K562 (cell line): ENCODE measurements around the gene NEFH. TPM values are rescaled to one million over a fixed set of nuclear protein-coding genes. Genes with fewer than 3 reads are reported as not detected.

Experiments
- ATF1 ChIP-seq, 2 experiments: fragments of 450-650 bp in 1 of 2; IDR thresholded peaks; 2 replicates each; pipeline ENCODE4 v1.6.1; 2016; ENCODE audit warnings: missing compliant biosample characterization in 1 of 2, missing genetic modification characterization in 1 of 2
- CHCHD3 ChIP-seq: fragments of 250-450 bp; sonication (Bioruptor Pico); IDR thresholded peaks from 2 replicates; pipeline ENCODE4 v2.1.2; 2022; ENCODE audit warnings: mild to moderate bottlenecking
- CTBP1 ChIP-seq: fragments of 450-650 bp; IDR thresholded peaks from 2 replicates; pipeline ENCODE4 v1.6.1; 2016; ENCODE audit warnings: borderline replicate concordance
- ESRRA ChIP-seq: fragments of 450-650 bp; IDR thresholded peaks from 2 replicates; pipeline ENCODE4 v1.6.1; 2014; ENCODE audit warnings: low read depth, mild to moderate bottlenecking, moderate library complexity, borderline replicate concordance
- ETV5 ChIP-seq: sonication (generic); formaldehyde crosslinking; IDR thresholded peaks from 2 replicates; pipeline ENCODE4 v1.4.0; 2020; ENCODE audit warnings: low read depth, mild to moderate bottlenecking, missing genetic modification reagents
- GMEB1 ChIP-seq: fragments of 250-450 bp; sonication (Bioruptor Pico); IDR thresholded peaks from 2 replicates; pipeline ENCODE4 v1.4.0; 2020; ENCODE audit warnings: mild to moderate bottlenecking
- HMGN3 ChIP-seq: IDR thresholded peaks from 2 replicates; pipeline ENCODE4 v1.6.1; 2011; ENCODE audit warnings: borderline replicate concordance, low read depth, mild to moderate bottlenecking, mixed read lengths, low read length; ENCODE audit not compliant: insufficient read length; ENCODE audit errors: extremely low read depth
- HNRNPL ChIP-seq: fragments of 200-400 bp; formaldehyde crosslinking; IDR thresholded peaks from 2 replicates; pipeline ENCODE4 v1.6.1; 2017; ENCODE audit warnings: low read depth, mild to moderate bottlenecking, low read length
- IRF2 ChIP-seq: sonication (generic); formaldehyde crosslinking; IDR thresholded peaks from 2 replicates; pipeline ENCODE4 v1.8.1; 2022; ENCODE audit warnings: mild to moderate bottlenecking, missing genetic modification reagents
- L3MBTL2 ChIP-seq: fragments of 450-650 bp; IDR thresholded peaks from 2 replicates; pipeline ENCODE4 v1.6.1; 2016; ENCODE audit warnings: mild to moderate bottlenecking, moderate library complexity
- MAZ ChIP-seq, 2 experiments: fragments of 450-650 bp in 1 of 2; sonication (generic) in 1 of 2; formaldehyde crosslinking; IDR thresholded peaks in 1 of 2; conservative IDR thresholded peaks in 1 of 2; 2 replicates each; pipeline versions ENCODE4 v1.4.0 to v1.5.0; 2020; ENCODE audit warnings: mild to moderate bottlenecking in 1 of 2, missing genetic modification reagents in 1 of 2
- MED1 ChIP-seq: sonication (generic); formaldehyde crosslinking; IDR thresholded peaks from 2 replicates; pipeline ENCODE4 v1.8.1; 2023; ENCODE audit warnings: missing genetic modification reagents, borderline replicate concordance
- NR2C2 ChIP-seq, 2 experiments: fragments of 200-800 bp in 1 of 2; sonication (Bioruptor generic) in 1 of 2; sonication (generic) in 1 of 2; formaldehyde crosslinking in 1 of 2; IDR thresholded peaks; 2 replicates each; pipeline versions ENCODE4 v1.6.1 to v1.8.0; 2016 to 2022; ENCODE audit warnings: mild to moderate bottlenecking in 1 of 2, missing compliant biosample characterization in 1 of 2, missing genetic modification characterization in 1 of 2, missing genetic modification reagents in 1 of 2
- NR3C1 ChIP-seq: sonication (generic); formaldehyde crosslinking; IDR thresholded peaks from 2 replicates; pipeline ENCODE4 v1.8.1; 2022; ENCODE audit warnings: missing genetic modification reagents
- POLR2B ChIP-seq: fragments of 450-650 bp; IDR thresholded peaks from 2 replicates; pipeline ENCODE4 v1.6.1; 2018; ENCODE audit warnings: low read depth; ENCODE audit not compliant: partially characterized antibody
- RB1 ChIP-seq: fragments of 450-650 bp; IDR thresholded peaks from 2 replicates; pipeline ENCODE4 v1.6.1; 2017; ENCODE audit warnings: low read depth, mild to moderate bottlenecking
- RBM25 ChIP-seq: fragments of 200-400 bp; formaldehyde crosslinking; IDR thresholded peaks from 2 replicates; pipeline ENCODE4 v1.6.1; 2018; ENCODE audit warnings: low read length, low read depth, moderate library complexity; ENCODE audit not compliant: severe bottlenecking
- RFX1 ChIP-seq: fragments of 450-650 bp; IDR thresholded peaks from 2 replicates; pipeline ENCODE4 v1.6.1; 2016; ENCODE audit warnings: mild to moderate bottlenecking, moderate library complexity
- SRSF7 ChIP-seq: fragments of 200-400 bp; formaldehyde crosslinking; optimal IDR thresholded peaks from 2 replicates; pipeline ENCODE3; 2017; ENCODE audit warnings: mild to moderate bottlenecking, low read depth, low read length
- ZNF253 ChIP-seq: fragments of 250-450 bp; sonication (Bioruptor Pico); conservative IDR thresholded peaks from 2 replicates; pipeline ENCODE4 v1.6.1; 2021; ENCODE audit warnings: mild to moderate bottlenecking
- ZNF696 ChIP-seq: fragments of 250-450 bp; sonication (Bioruptor Pico); conservative IDR thresholded peaks from 2 replicates; pipeline ENCODE4 v1.4.0; 2020; ENCODE audit warnings: mild to moderate bottlenecking, moderate library complexity
- polyA plus RNA-seq, 8 experiments: library from polyadenylated mRNA; depleted of rRNA in 4 of 8; stranded (reverse) in 5 of 8; unstranded in 3 of 8; fragments of >200 nt; fragmentation: Nextera tagmentation in 2 of 8; fragmentation: Illumina TruSeq in 1 of 8; extraction: Ambion mirVana in 2 of 8; extraction: Trizol in 1 of 8; gene quantifications; 2 replicates each; pipeline versions ENCODE4 v1.2.1 to v1.2.3, GENCODE V29; 2011 to 2014; ENCODE audit warnings: inconsistent platforms in 1 of 8, missing spikeins in 1 of 8
- total RNA-seq, 7 experiments: library from RNA; depleted of rRNA in 6 of 7; stranded (reverse); fragments of >200 nt in 6 of 7; fragmentation: Illumina TruSeq in 2 of 7; extraction: Trizol in 2 of 7; gene quantifications; 2 replicates each; pipeline versions ENCODE4 v1.2.1 to v1.2.3, GENCODE V29; 2011 to 2021; ENCODE audit warnings: low replicate concordance in 1 of 7

The NEFH gene
- total and polyA plus RNA-seq, 9 of the 15 experiments (the other 6 are each of a cell fraction or from before 2014, with no cell fraction given): 2.3 to 26.9 (median 10.8) TPM

GRCh38 chr22:29480512-29481264 lies 670 bp downstream of the NEFH start (continued):
- peak; percentile 95 for TF ChIP-seq RBM25
- TF ChIP-seq NR2C2 (CRISPR knock-in tag; IDR thresholded peaks at IDR 0.05): peak; percentile 72
- peak; percentile 93 for TF ChIP-seq NR2C2 (tag; IDR thresholded peaks at IDR 0.05)
- peak; percentile 81 for TF ChIP-seq CTBP1
- peak; percentile 74 for TF ChIP-seq GMEB1 (CRISPR knock-in tag)
- TF ChIP-seq RFX1: no peak
- TF ChIP-seq POLR2B: no peak
- no peak for TF ChIP-seq SRSF7
- no peak for TF ChIP-seq ETV5
- 0 out of 2 replicates have a peak, but pooled peaks have one; percentile 39 for TF ChIP-seq MED1 (CRISPR knock-in tag)
- peak; percentile 85 for TF ChIP-seq ATF1 (CRISPR knock-in tag; IDR thresholded peaks at IDR 0.05)
- peak; percentile 93 for TF ChIP-seq ATF1 (tag; IDR thresholded peaks at IDR 0.05)
- TF ChIP-seq HNRNPL: no peak
- 0 out of 2 replicates have a peak, but pooled peaks have one; percentile 42 for TF ChIP-seq IRF2 (CRISPR knock-in tag)
- TF ChIP-seq L3MBTL2: peak; percentile 99
- TF ChIP-seq RB1: peak; percentile 74
- no peak for TF ChIP-seq ZNF253 (CRISPR knock-in tag)
- no peak for TF ChIP-seq ZNF696 (CRISPR knock-in tag)
- TF ChIP-seq HMGN3: peak; percentile 45
- TF ChIP-seq NR3C1 (CRISPR knock-in tag): peak; percentile 95
- TF ChIP-seq ESRRA: peak; percentile 22; the same call in 1 of the 2 replicates
- TF ChIP-seq MAZ (CRISPR knock-in tag; conservative IDR thresholded peaks at IDR 0.05 in 1 of 2, IDR thresholded peaks at IDR 0.05 in 1 of 2): peak in 1 of 2 experiments; percentile 68; a peak in 2 of 4 replicates
- TF ChIP-seq CHCHD3 (CRISPR knock-in tag): no peak
